ENCODE data around the gene HCFC1R1. TPM values are rescaled to one million over a fixed set of nuclear protein-coding genes. Genes with fewer than 3 reads are reported as not detected.

The HCFC1R1 gene
- total RNA-seq, 2 experiments from 2014 or later: 24.2 to 24.8 TPM

- H3K9me3 Mint-ChIP-seq: no peaks in the 10 kb centered on the region
Measured at GRCh38 chr16:3028716-3029319, 5.1 kb upstream of the HCFC1R1 start.

DNA sequence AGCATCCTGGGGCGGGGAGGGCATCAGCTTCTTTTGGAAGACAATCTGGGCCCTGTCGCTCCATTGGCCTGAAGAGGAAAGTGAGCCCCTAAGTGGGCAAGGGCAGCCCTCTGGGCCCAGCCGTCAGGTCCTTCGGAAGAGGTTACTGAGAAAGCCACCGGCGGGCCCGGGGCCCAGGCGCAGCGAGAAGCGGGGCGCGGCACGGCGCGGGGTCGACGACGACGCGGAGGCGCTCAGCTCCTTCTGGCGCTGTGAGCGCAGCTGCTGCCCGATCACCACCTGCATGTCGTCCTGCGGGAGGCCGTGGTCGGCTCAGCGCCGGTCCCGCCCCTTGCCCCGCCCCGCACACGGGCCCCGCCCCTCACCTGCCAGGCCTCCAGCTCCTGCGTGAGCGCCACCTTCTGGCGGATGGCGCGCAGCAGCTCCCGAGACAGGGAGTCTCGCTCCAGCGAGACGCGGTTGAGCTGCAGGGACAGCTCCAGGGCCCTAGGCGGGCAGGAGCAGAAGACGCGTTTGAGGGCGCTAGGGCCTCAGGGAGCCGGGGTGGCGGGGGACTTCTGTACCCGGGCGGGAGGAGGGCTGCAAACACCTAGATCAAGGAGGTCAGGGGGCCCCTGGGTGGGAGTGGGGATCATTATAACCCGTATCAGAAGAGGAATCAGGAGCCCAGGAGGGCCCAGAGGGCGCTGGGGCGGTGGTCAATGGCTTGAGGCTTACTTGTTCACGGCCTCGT lies 4.4 kb upstream of the HCFC1R1 start:
- Mint-ChIP-seq H3K9me3 (no peaks in the 10 kb centered on the region), H3K4me3 (peak overlapping the region; percentile 32), H3K27me3 (peaks cover 33% of the 10 kb centered on the region), H3K4me1 (ENCODE audit: low read depth) (peaks cover 35% of the 10 kb centered on the region), H3K36me3 (ENCODE audit: low read depth) (peaks cover 14% of the 10 kb centered on the region), H3K27ac (no peak overlapping the region)
- intact Hi-C loops (cut with micrococcal nuclease): no loop called here
- CTCF ChIA-PET: interaction anchor here (0.6 to 10.2 kb wide), 43 partner anchors 7 to 794 kb away, joined by 3 to 135 read pairs (median 5); partner anchors contain the start of genes CLDN6, HCFC1R1, PKMYT1 and THOC6
- POLR2A ChIA-PET: interaction anchor here (0.7 to 1.8 kb wide), 8 partner anchors 10 to 101 kb away, joined by 3 to 6 read pairs (median 4); partner anchors contain the start of genes KREMEN2 and PAQR4
- peak; percentile 44 for ATAC-seq
- peak; percentile 91 for TF ChIP-seq CTCF (IDR thresholded peaks at IDR 0.05)
- DNase-seq: peak; percentile 91

More at GRCh38 chr16:3028716-3029319, 5.1 kb upstream of the HCFC1R1 start:
- ChIA-PET CTCF (interaction anchor here (0.7 to 10.2 kb wide), 38 partner anchors 8 to 248 kb away, joined by 3 to 135 read pairs (median 6); partner anchors contain the start of genes CLDN6, HCFC1R1, PKMYT1 and THOC6), POLR2A (interaction anchor here (0.7 to 2.1 kb wide), 9 partner anchors 8 to 824 kb away, joined by 3 to 6 read pairs (median 4); partner anchors contain the start of gene TNFRSF12A)
- H3K27ac Mint-ChIP-seq: no peak overlapping the region
- DNase-seq (no peak), ATAC-seq (no peak)
- H3K4me1 Mint-ChIP-seq (ENCODE audit: low read depth): peaks cover 30% of the 10 kb centered on the region
- peaks cover 40% of the 10 kb centered on the region for H3K27me3 Mint-ChIP-seq
- peak overlapping the region; percentile 66 for H3K4me3 Mint-ChIP-seq
- peaks cover 14% of the 10 kb centered on the region for H3K36me3 Mint-ChIP-seq (ENCODE audit: low read depth)
- no peak for TF ChIP-seq CTCF (IDR thresholded peaks at IDR 0.05)
- intact Hi-C loops (cut with micrococcal nuclease): no loop called here

- POLR2A ChIA-PET: interaction anchor here (0.8 to 1.8 kb wide), 7 partner anchors 11 to 102 kb away, joined by 3 to 6 read pairs (median 4); partner anchors contain the start of genes KREMEN2 and PAQR4
Measured at GRCh38 chr16:3027489-3027795, 3.7 kb upstream of the HCFC1R1 start.

GRCh38 chr16:3026609-3027488 lies 3.1 kb upstream of the HCFC1R1 start:
- TF ChIP-seq CTCF (IDR thresholded peaks at IDR 0.05): no peak
- no peaks in the 10 kb centered on the region for H3K9me3 Mint-ChIP-seq
- POLR2A ChIA-PET: interaction anchor here (0.6 to 1.8 kb wide), 6 partner anchors 11 to 162 kb away, joined by 3 to 6 read pairs (median 4); partner anchors contain the start of genes KREMEN2 and PAQR4
- H3K4me1 Mint-ChIP-seq (ENCODE audit: low read depth): peaks cover 45% of the 10 kb centered on the region
- CTCF ChIA-PET: interaction anchor here (0.8 to 10.2 kb wide), 19 partner anchors 6 to 142 kb away, joined by 4 to 135 read pairs (median 8); partner anchors contain the start of genes CLDN6, HCFC1R1, THOC6 and TNFRSF12A
- no peak for DNase-seq
- no peak overlapping the region for H3K27ac Mint-ChIP-seq
- no peak for ATAC-seq
- H3K4me3 Mint-ChIP-seq: no peak overlapping the region
- intact Hi-C loops (cut with micrococcal nuclease): no loop called here
- H3K27me3 Mint-ChIP-seq: peaks cover 24% of the 10 kb centered on the region
- H3K36me3 Mint-ChIP-seq (ENCODE audit: low read depth): peaks cover 14% of the 10 kb centered on the region

More at GRCh38 chr16:3027489-3027795, 3.7 kb upstream of the HCFC1R1 start:
- Mint-ChIP-seq H3K36me3 (ENCODE audit: low read depth) (peaks cover 14% of the 10 kb centered on the region), H3K27me3 (peaks cover 26% of the 10 kb centered on the region), H3K4me1 (ENCODE audit: low read depth) (peaks cover 40% of the 10 kb centered on the region), H3K4me3 (no peak overlapping the region), H3K27ac (no peak overlapping the region), H3K9me3 (no peaks in the 10 kb centered on the region)
- intact Hi-C loops (cut with micrococcal nuclease): no loop called here
- DNase-seq (no peak), ATAC-seq (no peak)
- CTCF ChIA-PET: interaction anchor here (0.8 to 10.2 kb wide), 29 partner anchors 6 to 143 kb away, joined by 3 to 135 read pairs (median 8); partner anchors contain the start of genes CLDN6, HCFC1R1, THOC6 and TNFRSF12A
- no peak for TF ChIP-seq CTCF (IDR thresholded peaks at IDR 0.05)
